ENCODE data around the gene CYTIP. TPM values are rescaled to one million over a fixed set of nuclear protein-coding genes. Genes with fewer than 3 reads are reported as not detected.
"Not testable (repeated sequence)": the region's sequence is repeated elsewhere in the genome, so short reads cannot be mapped to it uniquely, and the experiment has no call there.

CYTIP gene
- total and polyA plus RNA-seq, 2 experiments from 2014 or later = not detected

DNA sequence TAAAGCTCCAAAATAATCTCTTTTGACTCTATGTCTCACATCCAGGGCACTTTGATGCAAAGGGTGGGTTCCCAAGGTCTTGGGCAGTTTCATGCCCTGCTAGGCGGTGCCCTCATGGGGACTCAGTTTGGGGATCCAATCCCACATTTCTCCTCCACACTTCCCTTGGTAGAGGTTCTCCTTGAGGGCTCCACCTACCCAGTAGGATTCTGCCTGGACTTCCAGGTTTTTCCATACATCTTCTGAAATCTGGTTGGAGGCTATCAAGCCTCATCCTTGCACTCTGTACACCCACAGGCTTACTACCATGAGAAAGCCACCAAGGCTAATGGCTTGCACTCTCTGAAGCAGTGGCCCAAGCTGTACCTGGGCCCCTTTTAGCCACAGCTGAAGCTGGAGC is 68.5 kb downstream of the CYTIP start:
- no peak for TF ChIP-seq EZH2 (IDR thresholded peaks at IDR 0.05; ENCODE audit: insufficient read depth, poor library complexity, severe bottlenecking)
- no peak for TF ChIP-seq EZH2phosphoT487 (IDR thresholded peaks at IDR 0.05; ENCODE audit: insufficient read depth, low read depth)
- H3K4me3 ChIP-seq = no peak overlapping the region
- no peak overlapping the region for H3K27ac ChIP-seq
- no peaks in the 10 kb centered on the region for H3K79me2 ChIP-seq (ENCODE audit: insufficient read depth)
- no peak overlapping the region for H3K9ac ChIP-seq
- no peak for DNase-seq
- H3K4me1 ChIP-seq (ENCODE audit: insufficient read depth) = no peaks in the 10 kb centered on the region
- no peak overlapping the region for H3K4me2 ChIP-seq (ENCODE audit: unreplicated experiment)
- H3K27me3 ChIP-seq (replicated peaks; ENCODE audit: insufficient read depth) = no peaks in the 10 kb centered on the region
- H3K36me3 ChIP-seq (ENCODE audit: low read depth) = no peaks in the 10 kb centered on the region
- no peaks in the 10 kb centered on the region for H3F3A ChIP-seq (ENCODE audit: insufficient read depth)
- H4K20me1 ChIP-seq (ENCODE audit: insufficient read depth) = no peaks in the 10 kb centered on the region
- no peak overlapping the region for H2AFZ ChIP-seq
- peaks cover 4% of the 10 kb centered on the region for H3K9me3 ChIP-seq (ENCODE audit: low read depth)
- in situ Hi-C loops (cut with MboI) = no loop called here
- H3K9me2 ChIP-seq (ENCODE audit: insufficient read depth) = no peaks in the 10 kb centered on the region
- 25 to 33% methylated on average over 1 of the region's 1 CpG for WGBS, 2 experiments (ENCODE audit: low coverage in 1 of 2, low lambda C conversion rate in 2 of 2, missing lambda C conversion rate in 2 of 2)

DNA sequence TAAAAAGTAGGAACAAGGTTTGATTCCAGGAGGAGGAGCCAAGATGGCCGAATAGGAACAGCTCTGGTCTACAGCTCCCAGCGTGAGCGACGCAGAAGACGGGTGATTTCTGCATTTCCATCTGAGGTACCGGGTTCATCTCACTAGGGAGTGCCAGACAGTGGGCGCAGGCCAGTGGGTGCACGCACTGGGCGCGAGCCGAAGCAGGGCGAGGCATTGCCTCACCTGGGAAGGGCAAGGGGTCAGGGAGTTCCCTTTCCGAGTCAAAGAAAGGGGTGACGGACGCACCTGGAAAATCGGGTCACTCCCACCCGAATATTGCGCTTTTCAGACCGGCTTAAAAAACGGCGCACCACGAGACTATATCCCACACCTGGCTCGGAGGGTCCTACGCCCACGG is 75.4 kb downstream of the CYTIP start:
- H3K9ac ChIP-seq; H3K36me3 ChIP-seq (ENCODE audit: low read depth); H3K27ac ChIP-seq; H3F3A ChIP-seq (ENCODE audit: insufficient read depth); H3K27me3 ChIP-seq (replicated peaks; ENCODE audit: insufficient read depth); H3K4me2 ChIP-seq (ENCODE audit: unreplicated experiment); H2AFZ ChIP-seq; H3K9me2 ChIP-seq (ENCODE audit: insufficient read depth); H3K9me3 ChIP-seq (ENCODE audit: low read depth); H3K79me2 ChIP-seq (ENCODE audit: insufficient read depth); H3K4me3 ChIP-seq; H4K20me1 ChIP-seq (ENCODE audit: insufficient read depth); in situ Hi-C loops (cut with MboI); DNase-seq: not testable (repeated sequence)
- 75 to 80% methylated on average over 14 to 15 of the region's 25 CpGs for WGBS, 2 experiments (ENCODE audit: low coverage in 1 of 2, low lambda C conversion rate in 2 of 2, missing lambda C conversion rate in 2 of 2)
- H3K4me1 ChIP-seq (ENCODE audit: insufficient read depth) = peaks cover 11% of the 10 kb centered on the region

DNA sequence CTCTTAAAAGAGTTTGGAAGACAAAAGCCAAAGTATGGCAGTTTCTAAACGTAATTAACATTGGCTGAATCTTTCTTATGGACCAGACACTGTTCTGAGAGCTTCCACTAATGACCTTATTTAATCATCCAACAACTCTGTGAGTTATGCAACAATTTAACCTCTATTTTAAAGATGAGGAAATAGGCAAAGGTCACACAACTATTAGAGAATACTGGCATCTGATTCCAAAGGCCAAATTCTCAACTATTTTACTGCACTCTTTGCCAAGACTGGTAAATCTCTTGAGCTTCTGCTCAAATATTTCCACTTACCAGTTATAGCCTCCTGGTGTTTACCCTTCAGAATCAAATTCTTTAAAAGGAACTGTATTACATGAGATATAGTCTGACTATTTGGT is 76.2 kb downstream of the CYTIP start:
- no peaks in the 10 kb centered on the region for H3K36me3 ChIP-seq (ENCODE audit: low read depth)
- no peak overlapping the region for H3K4me3 ChIP-seq
- H4K20me1 ChIP-seq (ENCODE audit: insufficient read depth) = no peaks in the 10 kb centered on the region
- peaks cover 19% of the 10 kb centered on the region for H3K4me1 ChIP-seq (ENCODE audit: insufficient read depth)
- in situ Hi-C loops (cut with MboI) = no loop called here
- H3K27me3 ChIP-seq (replicated peaks; ENCODE audit: insufficient read depth) = no peaks in the 10 kb centered on the region
- no peak overlapping the region for H2AFZ ChIP-seq
- no peaks in the 10 kb centered on the region for H3F3A ChIP-seq (ENCODE audit: insufficient read depth)
- no peak overlapping the region for H3K27ac ChIP-seq
- no peak for DNase-seq
- H3K4me2 ChIP-seq (ENCODE audit: unreplicated experiment) = no peak overlapping the region
- H3K9me3 ChIP-seq (ENCODE audit: low read depth) = no peaks in the 10 kb centered on the region
- H3K9ac ChIP-seq = no peak overlapping the region
- no peaks in the 10 kb centered on the region for H3K79me2 ChIP-seq (ENCODE audit: insufficient read depth)
- peaks cover 2% of the 10 kb centered on the region; the same call in 1 of the 2 replicates for H3K9me2 ChIP-seq (ENCODE audit: insufficient read depth)
- WGBS, 2 experiments (ENCODE audit: low coverage in 1 of 2, low lambda C conversion rate in 2 of 2, missing lambda C conversion rate in 2 of 2) = 8 to 17% methylated on average over 1 of the region's 1 CpG
- no peak for TF ChIP-seq EZH2phosphoT487 (IDR thresholded peaks at IDR 0.05; ENCODE audit: insufficient read depth, low read depth)
- TF ChIP-seq EZH2 (IDR thresholded peaks at IDR 0.05; ENCODE audit: insufficient read depth, poor library complexity, severe bottlenecking) = no peak

Other genes starting within 250 kb of the CYTIP start
- 114 and 117 TPM in 2 replicates for gene GALNT5, start 186.4 kb downstream of the CYTIP start, total RNA-seq (2014; rRNA removed; shearing (Covaris generic))
- gene GALNT5, start 186.4 kb downstream of the CYTIP start, polyA plus RNA-seq (2016; fragmentation: Nextera tagmentation; extraction: Ambion mirVana) = 76.5 and 83.5 TPM in 2 replicates
- not detected in 2 replicates for gene ERMN, start 118.3 kb downstream of the CYTIP start, total RNA-seq (2014; rRNA removed; shearing (Covaris generic))
- not detected in 2 replicates for gene ERMN, start 118.3 kb downstream of the CYTIP start, polyA plus RNA-seq (2016; fragmentation: Nextera tagmentation; extraction: Ambion mirVana)
- under 0.01 and 0.32 TPM in 2 replicates for gene ACVR1C, start 184.8 kb upstream of the CYTIP start, total RNA-seq (2014; rRNA removed; shearing (Covaris generic))
- gene ACVR1C, start 184.8 kb upstream of the CYTIP start, polyA plus RNA-seq (2016; fragmentation: Nextera tagmentation; extraction: Ambion mirVana) = 0.05 TPM in 1 of 2 replicates, not detected in the other